GM12878 (cell line): ENCODE measurements around the gene STK35. TPM values are rescaled to one million over a fixed set of nuclear protein-coding genes. Genes with fewer than 3 reads are reported as not detected.

Source experiments
- ATAC-seq: fragments of 200-7000 bp; cut with Tn5 transposase; 3 replicates; pipeline ENCODE4 v1.9.1; 2020; ENCODE audit warnings: mild to moderate bottlenecking, moderate library complexity
- BruUV-seq: library from RNA; stranded (reverse); fragments of 400-500 nt; replicated peaks from 2 replicates; lab custom pipeline; 2021; lab: Mats Ljungman, UMichigan
- CTCF ChIA-PET: fragments of 300-600 bp; sonication (Branson Sonifier 250); formaldehyde crosslinking; extraction: SDS; loops from one replicate; lab custom pipeline; 2021; ENCODE audit warnings: inconsistent platforms; lab: Yijun Ruan, JAX
- POLR2A ChIA-PET: fragments of 350-600 bp; formaldehyde crosslinking; extraction: SDS; loops from one replicate; lab custom pipeline; 2021; ENCODE audit warnings: inconsistent platforms; lab: Charles Lee
- RAD21 ChIA-PET: fragments of 300-600 bp; sonication (Branson Sonifier 250); formaldehyde crosslinking; loops from one replicate; lab custom pipeline; 2023; ENCODE audit warnings: antibody characterized with exemption; ENCODE audit not compliant: unreplicated experiment; lab: Charles Lee
- SMC1A ChIA-PET: fragments of 300-600 bp; sonication (Branson Sonifier 250); formaldehyde crosslinking; loops from one replicate; lab custom pipeline; 2023; ENCODE audit not compliant: unreplicated experiment, uncharacterized antibody; lab: Charles Lee
- DNase-seq: peaks from one replicate; pipeline ENCODE4 v3.0.0-alpha.2; 2011; ENCODE audit warnings: low read depth, low spot score
- FAIRE-seq: peaks from 3 replicates; lab custom pipeline; 2011; peaks lifted over from hg19 to GRCh38; lab: Jason Lieb, UNC
- H2AFZ ChIP-seq: 2 replicates; pipeline ENCODE4 v1.6.0; 2011; ENCODE audit warnings: low read depth, low read length, control low read depth; ENCODE audit not compliant: control insufficient read depth
- H3K27ac ChIP-seq: 2 replicates; pipeline ENCODE4 v1.5.1; 2011; ENCODE audit warnings: control low read depth; ENCODE audit not compliant: control insufficient read depth, insufficient read depth
- H3K27me3 ChIP-seq, 2 experiments: replicated peaks in 1 of 2; 2 replicates each; pipeline versions ENCODE4 v1.6.0 to v1.6.1; 2011; ENCODE audit warnings: low read length in 1 of 2; ENCODE audit not compliant: control insufficient read depth in 2 of 2, insufficient read depth in 2 of 2
- H3K36me3 ChIP-seq, 2 experiments: 2 replicates each; pipeline ENCODE4 v1.5.1; 2011; ENCODE audit warnings: low read length in 1 of 2; ENCODE audit not compliant: control insufficient read depth in 2 of 2, insufficient read depth in 2 of 2
- H3K4me1 ChIP-seq: 2 replicates; pipeline ENCODE4 v1.6.1; 2011; ENCODE audit warnings: mild to moderate bottlenecking, low read length, moderate library complexity, mixed read lengths; ENCODE audit not compliant: control insufficient read depth, insufficient read depth
- H3K4me2 ChIP-seq: 2 replicates; pipeline ENCODE4 v1.6.0; 2011; ENCODE audit warnings: control low read depth; ENCODE audit not compliant: control insufficient read depth, insufficient read depth
- H3K4me3 ChIP-seq: fragments of 200-600 bp; sonication (generic); 2 replicates; pipeline ENCODE4 v1.5.1; 2016
- H3K79me2 ChIP-seq: 2 replicates; pipeline ENCODE4 v1.6.0; 2011; ENCODE audit warnings: low read length; ENCODE audit not compliant: control insufficient read depth, insufficient read depth
- H3K9ac ChIP-seq: 2 replicates; pipeline ENCODE4 v1.8.0; 2011; ENCODE audit warnings: low read length, control low read depth, mixed read lengths; ENCODE audit not compliant: control insufficient read depth, insufficient read depth
- H3K9me3 ChIP-seq: replicated peaks from 3 replicates; pipeline ENCODE4 v1.5.1; 2011; ENCODE audit warnings: mild to moderate bottlenecking, low read length; ENCODE audit not compliant: control insufficient read depth, insufficient read depth
- H4K20me1 ChIP-seq: 2 replicates; pipeline ENCODE4 v1.6.0; 2011; ENCODE audit not compliant: control insufficient read depth, insufficient read depth
- ETV6 ChIP-seq, 2 experiments: fragments of 450-650 bp in 1 of 2; IDR thresholded peaks in 1 of 2; conservative IDR thresholded peaks in 1 of 2; 2 replicates each; pipeline ENCODE4 v1.6.1; 2014; ENCODE audit warnings: antibody characterized with exemption in 1 of 2, borderline replicate concordance in 1 of 2, low read depth in 1 of 2, mild to moderate bottlenecking in 1 of 2, moderate library complexity in 1 of 2
- IRF4 ChIP-seq: IDR thresholded peaks from 2 replicates; pipeline ENCODE4 v1.6.1; 2011; ENCODE audit warnings: low read depth, low read length
- NFIC ChIP-seq: IDR thresholded peaks from 2 replicates; pipeline ENCODE4 v1.6.1; 2012; ENCODE audit warnings: low read depth, mild to moderate bottlenecking, inconsistent platforms, low read length, moderate library complexity
- YY1 ChIP-seq: IDR thresholded peaks from 2 replicates; pipeline ENCODE4 v1.6.1; 2011; ENCODE audit warnings: low read depth, mild to moderate bottlenecking, low read length
- ZZZ3 ChIP-seq: IDR thresholded peaks from 2 replicates; pipeline ENCODE4 v1.6.1; 2011; ENCODE audit warnings: low read depth; ENCODE audit not compliant: control insufficient read depth, insufficient read length
- WGBS: methylation state at CpG from one replicate; pipeline ENCODE4 v1.1.6; 2016; ENCODE audit warnings: low lambda C conversion rate; ENCODE audit not compliant: insufficient replicate concordance, insufficient coverage; ENCODE audit errors: missing lambda C conversion rate; 5-methylcytosine and 5-hydroxymethylcytosine counted together
- in situ Hi-C: fragments of 300-500 bp; cut with MboI; formaldehyde crosslinking; loops from 9 replicates; pipeline ENCODE4 v1.14.3; 2018; ENCODE audit warnings: mixed read lengths
- intact Hi-C: fragments of 100-400 bp; cut with micrococcal nuclease; formaldehyde crosslinking; loops from one replicate; pipeline ENCODE4 v1.14.2; 2022; ENCODE audit not compliant: unreplicated experiment
- polyA plus RNA-seq, 11 experiments: library from polyadenylated mRNA; depleted of rRNA in 4 of 11; unstranded in 6 of 11; stranded (reverse) in 5 of 11; fragments of >200 nt; fragmentation: Nextera tagmentation in 4 of 11; fragmentation: Illumina TruSeq in 1 of 11; extraction: Ambion mirVana in 4 of 11; extraction: Trizol in 1 of 11; gene quantifications; 1 replicate in 1 of 11; 2 replicates in 10 of 11; pipeline versions ENCODE4 v1.2.1 to v1.2.3, GENCODE V29; 2011 to 2016; ENCODE audit warnings: inconsistent platforms in 2 of 11, missing spikeins in 2 of 11, low read depth in 1 of 11
- total RNA-seq, 4 experiments: library from RNA; depleted of rRNA in 3 of 4; stranded (reverse); fragments of >200 nt in 3 of 4; fragmentation: Illumina TruSeq in 1 of 4; extraction: Trizol in 1 of 4; gene quantifications; 2 replicates each; pipeline versions ENCODE4 v1.2.1 to v1.2.3, GENCODE V29; 2013 to 2021
- TF ChIP-seq, protein P1 (sequence below): IDR thresholded peaks from 2 replicates; pipeline ENCODE4 v1.6.1; 2012; ENCODE audit warnings: mild to moderate bottlenecking, low read depth, low read length
- TF ChIP-seq, protein P2 (sequence below): fragments of 450-650 bp; IDR thresholded peaks from 2 replicates; pipeline ENCODE4 v1.6.1; 2017; ENCODE audit warnings: mild to moderate bottlenecking

Gene STK35
- total and polyA plus RNA-seq, 10 of the 15 experiments (the other 5 are each of a cell fraction or from before 2014, with no cell fraction given): 2.9 to 19.4 (median 9.6) TPM

DNA sequence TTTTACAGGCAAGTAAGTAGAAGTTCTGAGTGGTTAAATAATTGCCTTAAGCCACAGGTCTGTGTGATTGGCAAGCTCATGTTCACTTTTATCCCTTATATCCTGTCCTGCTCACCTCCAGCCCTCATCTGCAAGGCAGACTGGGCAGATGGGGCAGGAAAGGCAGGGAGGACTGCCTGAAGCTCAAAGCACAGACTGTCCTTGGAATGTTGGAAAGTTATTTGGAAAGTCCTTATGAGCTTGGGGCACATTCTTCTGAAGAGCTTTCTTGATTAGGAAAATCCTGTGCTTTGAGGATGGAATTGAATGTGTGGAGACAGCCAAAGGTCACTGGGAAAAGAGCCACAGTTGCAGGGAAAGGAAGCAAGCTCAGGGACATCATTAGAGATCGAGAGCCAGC is 48.9 kb upstream of the STK35 start:
- SMC1A ChIA-PET: interaction anchor here (0.7 to 2.1 kb wide), 2 partner anchors 9 to 12 kb away, joined by 3 to 5 read pairs; no protein-coding TSS in a partner anchor
- no peaks in the 10 kb centered on the region for H3K4me1 ChIP-seq
- RAD21 ChIA-PET: no interaction called here
- BruUV-seq: no TSS peak
- FAIRE-seq: no peak
- peaks cover 2 to 3% of the 10 kb centered on the region in 2 experiments; a peak in 3 of 4 replicates for H3K27me3 ChIP-seq
- no peaks in the 10 kb centered on the region for H4K20me1 ChIP-seq
- no peak for ATAC-seq
- no peak overlapping the region for H3K4me3 ChIP-seq
- no peak overlapping the region for H3K4me2 ChIP-seq
- H3K79me2 ChIP-seq: no peaks in the 10 kb centered on the region
- TF ChIP-seq, protein P1, sequence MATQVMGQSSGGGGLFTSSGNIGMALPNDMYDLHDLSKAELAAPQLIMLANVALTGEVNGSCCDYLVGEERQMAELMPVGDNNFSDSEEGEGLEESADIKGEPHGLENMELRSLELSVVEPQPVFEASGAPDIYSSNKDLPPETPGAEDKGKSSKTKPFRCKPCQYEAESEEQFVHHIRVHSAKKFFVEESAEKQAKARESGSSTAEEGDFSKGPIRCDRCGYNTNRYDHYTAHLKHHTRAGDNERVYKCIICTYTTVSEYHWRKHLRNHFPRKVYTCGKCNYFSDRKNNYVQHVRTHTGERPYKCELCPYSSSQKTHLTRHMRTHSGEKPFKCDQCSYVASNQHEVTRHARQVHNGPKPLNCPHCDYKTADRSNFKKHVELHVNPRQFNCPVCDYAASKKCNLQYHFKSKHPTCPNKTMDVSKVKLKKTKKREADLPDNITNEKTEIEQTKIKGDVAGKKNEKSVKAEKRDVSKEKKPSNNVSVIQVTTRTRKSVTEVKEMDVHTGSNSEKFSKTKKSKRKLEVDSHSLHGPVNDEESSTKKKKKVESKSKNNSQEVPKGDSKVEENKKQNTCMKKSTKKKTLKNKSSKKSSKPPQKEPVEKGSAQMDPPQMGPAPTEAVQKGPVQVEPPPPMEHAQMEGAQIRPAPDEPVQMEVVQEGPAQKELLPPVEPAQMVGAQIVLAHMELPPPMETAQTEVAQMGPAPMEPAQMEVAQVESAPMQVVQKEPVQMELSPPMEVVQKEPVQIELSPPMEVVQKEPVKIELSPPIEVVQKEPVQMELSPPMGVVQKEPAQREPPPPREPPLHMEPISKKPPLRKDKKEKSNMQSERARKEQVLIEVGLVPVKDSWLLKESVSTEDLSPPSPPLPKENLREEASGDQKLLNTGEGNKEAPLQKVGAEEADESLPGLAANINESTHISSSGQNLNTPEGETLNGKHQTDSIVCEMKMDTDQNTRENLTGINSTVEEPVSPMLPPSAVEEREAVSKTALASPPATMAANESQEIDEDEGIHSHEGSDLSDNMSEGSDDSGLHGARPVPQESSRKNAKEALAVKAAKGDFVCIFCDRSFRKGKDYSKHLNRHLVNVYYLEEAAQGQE: no peak
- no peak overlapping the region for H3K9ac ChIP-seq
- in situ Hi-C loops: no loop called here
- CTCF ChIA-PET: interaction anchor here (1.6 kb wide), 1 partner anchor 155 kb away, joined by 5 read pairs; no protein-coding TSS in a partner anchor
- intact Hi-C loops: no loop called here
- POLR2A ChIA-PET: interaction anchor here (0.6 kb wide), 1 partner anchor 537 kb away, joined by 3 read pairs; no protein-coding TSS in a partner anchor
- 0% methylated on average over 1 of the region's 1 CpG for WGBS
- H2AFZ ChIP-seq: no peak overlapping the region
- no peaks in the 10 kb centered on the region for H3K36me3 ChIP-seq
- DNase-seq: no peak
- H3K9me3 ChIP-seq: no peaks in the 10 kb centered on the region
- no peak overlapping the region for H3K27ac ChIP-seq

DNA sequence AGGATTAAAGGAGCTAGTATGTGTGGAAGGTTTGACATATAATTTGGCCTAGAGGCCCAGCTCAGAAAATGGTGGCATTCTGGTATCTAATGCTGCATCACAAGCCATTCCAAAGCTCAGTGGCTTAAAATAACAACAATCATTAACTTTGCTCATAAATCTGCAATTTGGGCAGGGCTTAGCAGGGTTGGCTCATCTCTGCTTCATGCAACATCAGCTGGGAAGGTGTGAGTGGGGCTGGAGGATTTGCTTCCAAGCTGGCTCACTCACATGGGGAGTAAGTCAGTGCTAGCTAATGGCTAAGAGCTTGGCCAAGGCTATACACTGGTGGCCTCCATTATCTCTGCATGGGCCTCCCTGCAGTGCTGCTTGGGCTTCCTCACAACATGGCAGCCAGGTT is 48.0 kb upstream of the STK35 start:
- no peaks in the 10 kb centered on the region for H4K20me1 ChIP-seq
- TF ChIP-seq ZZZ3 (no peak), IRF4 (no peak), ETV6 (conservative IDR thresholded peaks at IDR 0.05 in 1 of 2, IDR thresholded peaks at IDR 0.05 in 1 of 2; ENCODE audit: borderline replicate concordance in 1 of 2, low read depth in 1 of 2) (no peak), YY1 (0 out of 2 replicates have a peak, but pooled peaks have one; percentile 15), NFIC (no peak)
- TF ChIP-seq, protein P2, sequence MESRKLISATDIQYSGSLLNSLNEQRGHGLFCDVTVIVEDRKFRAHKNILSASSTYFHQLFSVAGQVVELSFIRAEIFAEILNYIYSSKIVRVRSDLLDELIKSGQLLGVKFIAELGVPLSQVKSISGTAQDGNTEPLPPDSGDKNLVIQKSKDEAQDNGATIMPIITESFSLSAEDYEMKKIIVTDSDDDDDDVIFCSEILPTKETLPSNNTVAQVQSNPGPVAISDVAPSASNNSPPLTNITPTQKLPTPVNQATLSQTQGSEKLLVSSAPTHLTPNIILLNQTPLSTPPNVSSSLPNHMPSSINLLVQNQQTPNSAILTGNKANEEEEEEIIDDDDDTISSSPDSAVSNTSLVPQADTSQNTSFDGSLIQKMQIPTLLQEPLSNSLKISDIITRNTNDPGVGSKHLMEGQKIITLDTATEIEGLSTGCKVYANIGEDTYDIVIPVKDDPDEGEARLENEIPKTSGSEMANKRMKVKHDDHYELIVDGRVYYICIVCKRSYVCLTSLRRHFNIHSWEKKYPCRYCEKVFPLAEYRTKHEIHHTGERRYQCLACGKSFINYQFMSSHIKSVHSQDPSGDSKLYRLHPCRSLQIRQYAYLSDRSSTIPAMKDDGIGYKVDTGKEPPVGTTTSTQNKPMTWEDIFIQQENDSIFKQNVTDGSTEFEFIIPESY: no peak
- ChIA-PET CTCF (interaction anchor here (0.8 to 1.6 kb wide), 2 partner anchors 47 to 154 kb away, joined by 3 to 5 read pairs; no protein-coding TSS in a partner anchor), RAD21 (no interaction called here), POLR2A (no interaction called here), SMC1A (no interaction called here)
- DNase-seq (no peak), FAIRE-seq (no peak), ATAC-seq (no peak)
- H3K4me3 ChIP-seq: no peak overlapping the region
- in situ Hi-C loops: no loop called here
- peaks cover 2 to 3% of the 10 kb centered on the region in 2 experiments; a peak in 3 of 4 replicates for H3K27me3 ChIP-seq
- H3K27ac ChIP-seq: no peak overlapping the region
- H3K36me3 ChIP-seq: no peaks in the 10 kb centered on the region
- H3K4me1 ChIP-seq: no peaks in the 10 kb centered on the region
- H3K9me3 ChIP-seq: no peaks in the 10 kb centered on the region
- no TSS peak for BruUV-seq
- no peak overlapping the region for H2AFZ ChIP-seq
- H3K79me2 ChIP-seq: no peaks in the 10 kb centered on the region
- intact Hi-C loops: no loop called here
- no peak overlapping the region for H3K4me2 ChIP-seq
- H3K9ac ChIP-seq: no peak overlapping the region
